Left forelimb (tissue), 1 donor: ENCODE measurements around the gene POLR2E.
"Not testable (repeated sequence)": the region's sequence is repeated elsewhere in the genome, so short reads cannot be mapped to it uniquely, and the experiment has no call there.

ENCODE experiments used
- DNase-seq: peaks from one replicate; pipeline ENCODE4 v3.0.0-alpha.2; 2018; ENCODE audit warnings: low spot score

The POLR2E gene

GRCh38 chr19:1125601-1126467 lies 30.7 kb upstream of the POLR2E start:
- no peak for DNase-seq

GRCh38 chr19:1123885-1124677 lies 28.9 kb upstream of the POLR2E start:
- DNase-seq, result no peak

- DNase-seq, result no peak
Observed at GRCh38 chr19:1123381-1123780, 28.2 kb upstream of the POLR2E start.

- no peak for DNase-seq
Observed at GRCh38 chr19:1122972-1123363, 27.8 kb upstream of the POLR2E start.

GRCh38 chr19:1122021-1122971 lies 27.1 kb upstream of the POLR2E start:
- no peak for DNase-seq

- no peak for DNase-seq
Observed at GRCh38 chr19:1121395-1121794, 26.2 kb upstream of the POLR2E start.

- DNase-seq, result no peak
Observed at GRCh38 chr19:1119475-1120217, 24.5 kb upstream of the POLR2E start.

GRCh38 chr19:1118999-1119398 lies 23.8 kb upstream of the POLR2E start:
- no peak for DNase-seq

- DNase-seq, result no peak
Observed at GRCh38 chr19:1117654-1118053, 22.5 kb upstream of the POLR2E start.

GRCh38 chr19:1116726-1117581 lies 21.8 kb upstream of the POLR2E start:
- no peak for DNase-seq

- no peak for DNase-seq
Observed at GRCh38 chr19:1115646-1116420, 20.7 kb upstream of the POLR2E start.

GRCh38 chr19:1114728-1115127 lies 19.6 kb upstream of the POLR2E start:
- DNase-seq, result not testable (repeated sequence)

- no peak for DNase-seq
Observed at GRCh38 chr19:1113986-1114483, 18.9 kb upstream of the POLR2E start.

GRCh38 chr19:1113030-1113985 lies 18.1 kb upstream of the POLR2E start:
- peak; percentile 96 for DNase-seq

- no peak for DNase-seq
Observed at GRCh38 chr19:1112268-1113029, 17.3 kb upstream of the POLR2E start.

- DNase-seq, result no peak
Observed at GRCh38 chr19:1111641-1112267, 16.6 kb upstream of the POLR2E start.
